SKM-1 (cell line): ENCODE results near the gene CAPRIN2.
A peak's percentile ranks its signal among the peaks of the same experiment; 100 is the strongest.

ENCODE experiments used
- DNase-seq: peaks from one replicate; lab custom pipeline; 2025; ENCODE audit not compliant: unreplicated experiment; lab: John Stamatoyannopoulos, UW

The CAPRIN2 gene, protein sequence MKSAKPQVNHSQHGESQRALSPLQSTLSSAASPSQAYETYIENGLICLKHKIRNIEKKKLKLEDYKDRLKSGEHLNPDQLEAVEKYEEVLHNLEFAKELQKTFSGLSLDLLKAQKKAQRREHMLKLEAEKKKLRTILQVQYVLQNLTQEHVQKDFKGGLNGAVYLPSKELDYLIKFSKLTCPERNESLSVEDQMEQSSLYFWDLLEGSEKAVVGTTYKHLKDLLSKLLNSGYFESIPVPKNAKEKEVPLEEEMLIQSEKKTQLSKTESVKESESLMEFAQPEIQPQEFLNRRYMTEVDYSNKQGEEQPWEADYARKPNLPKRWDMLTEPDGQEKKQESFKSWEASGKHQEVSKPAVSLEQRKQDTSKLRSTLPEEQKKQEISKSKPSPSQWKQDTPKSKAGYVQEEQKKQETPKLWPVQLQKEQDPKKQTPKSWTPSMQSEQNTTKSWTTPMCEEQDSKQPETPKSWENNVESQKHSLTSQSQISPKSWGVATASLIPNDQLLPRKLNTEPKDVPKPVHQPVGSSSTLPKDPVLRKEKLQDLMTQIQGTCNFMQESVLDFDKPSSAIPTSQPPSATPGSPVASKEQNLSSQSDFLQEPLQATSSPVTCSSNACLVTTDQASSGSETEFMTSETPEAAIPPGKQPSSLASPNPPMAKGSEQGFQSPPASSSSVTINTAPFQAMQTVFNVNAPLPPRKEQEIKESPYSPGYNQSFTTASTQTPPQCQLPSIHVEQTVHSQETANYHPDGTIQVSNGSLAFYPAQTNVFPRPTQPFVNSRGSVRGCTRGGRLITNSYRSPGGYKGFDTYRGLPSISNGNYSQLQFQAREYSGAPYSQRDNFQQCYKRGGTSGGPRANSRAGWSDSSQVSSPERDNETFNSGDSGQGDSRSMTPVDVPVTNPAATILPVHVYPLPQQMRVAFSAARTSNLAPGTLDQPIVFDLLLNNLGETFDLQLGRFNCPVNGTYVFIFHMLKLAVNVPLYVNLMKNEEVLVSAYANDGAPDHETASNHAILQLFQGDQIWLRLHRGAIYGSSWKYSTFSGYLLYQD

DNA sequence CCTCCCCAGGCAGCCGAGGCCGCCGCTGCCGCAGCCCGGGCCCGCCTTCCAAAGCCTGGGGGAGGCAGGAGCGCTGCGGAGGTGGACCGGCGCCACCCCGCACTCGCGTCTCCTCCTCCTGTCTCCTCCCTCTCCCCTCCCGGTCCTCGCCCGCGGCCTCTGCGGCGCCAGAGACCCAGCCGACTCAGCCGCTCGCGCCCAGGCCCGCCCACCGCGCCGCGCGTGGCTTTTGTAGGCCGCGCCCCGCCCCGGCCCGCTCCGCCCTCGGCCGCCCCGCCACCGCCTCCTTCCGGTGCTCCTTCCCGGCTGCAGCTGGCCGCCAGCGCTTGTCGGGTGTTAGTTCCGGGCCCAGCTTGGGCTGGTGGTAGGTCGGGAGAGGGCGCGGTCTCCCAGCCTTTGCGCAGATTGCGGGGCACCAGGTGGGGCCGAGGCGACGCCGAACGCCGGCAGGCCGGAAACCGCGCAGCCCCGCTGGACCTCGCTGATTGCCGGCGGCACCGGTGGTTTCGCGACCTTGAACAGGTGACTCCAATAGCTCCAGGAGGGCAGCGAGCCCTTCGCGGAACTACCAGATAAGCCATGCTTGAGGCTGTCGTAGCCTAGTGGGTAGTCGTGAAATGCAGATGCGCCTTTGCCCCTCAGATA, at the start of gene CAPRIN2:
TSS of gene CAPRIN2 (minus strand) at position 202 of the 645 bp plus-strand sequence. CDS start 1,431 bp downstream, outside the sequence.
- peak; percentile 42 for DNase-seq

DNA sequence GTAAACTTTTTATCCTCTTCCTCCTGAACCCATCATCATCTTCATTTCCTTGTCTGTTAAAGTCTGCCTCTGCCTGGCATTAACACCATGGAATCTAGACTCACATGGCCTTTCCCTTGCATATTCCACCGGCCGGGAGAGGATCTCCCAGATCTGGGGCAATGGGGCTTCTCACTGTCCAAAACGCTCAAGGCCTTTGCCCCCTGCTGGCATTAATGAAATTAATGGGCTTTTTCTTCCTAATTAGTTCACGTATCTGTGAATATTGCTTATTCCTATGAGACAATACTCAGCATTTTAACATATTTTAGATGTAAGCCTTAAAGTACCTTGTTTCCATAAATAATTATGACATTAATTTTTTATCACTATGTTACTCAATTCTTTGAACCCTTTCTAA, 42.9 kb upstream of the CAPRIN2 start:
- no peak for DNase-seq

- no peak for DNase-seq
Observed at GRCh38 chr12:30796891-30797371, 42.2 kb upstream of the CAPRIN2 start.

DNA sequence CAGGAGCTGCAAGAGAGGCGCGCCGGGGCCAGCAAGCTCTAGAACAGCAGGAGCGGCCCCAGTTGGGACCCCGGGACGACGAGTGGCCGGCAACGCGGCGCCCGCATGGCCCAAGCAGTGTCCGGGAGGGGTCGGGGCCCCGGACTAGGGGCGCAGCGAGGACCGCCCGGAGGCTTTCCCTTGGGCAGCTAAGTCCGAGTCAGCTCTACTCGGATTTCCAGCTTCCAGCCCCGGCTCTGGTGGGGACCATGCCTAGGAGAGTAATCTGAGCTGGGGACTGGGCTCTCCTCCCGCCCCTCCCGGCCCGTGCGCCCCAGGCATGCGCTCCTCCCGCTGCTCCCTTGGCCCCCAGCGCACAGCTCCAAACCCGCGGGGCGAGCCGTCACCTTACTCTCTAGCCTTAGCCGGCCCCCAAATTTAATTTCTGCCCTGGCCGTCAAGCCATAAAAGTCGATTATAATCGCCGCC, 41.6 kb upstream of the CAPRIN2 start:
- no peak for DNase-seq

GRCh38 chr12:30795410-30796312, 40.9 kb upstream of the CAPRIN2 start:
- DNase-seq = no peak

GRCh38 chr12:30794591-30795409, 40.0 kb upstream of the CAPRIN2 start:
- DNase-seq = no peak

DNA sequence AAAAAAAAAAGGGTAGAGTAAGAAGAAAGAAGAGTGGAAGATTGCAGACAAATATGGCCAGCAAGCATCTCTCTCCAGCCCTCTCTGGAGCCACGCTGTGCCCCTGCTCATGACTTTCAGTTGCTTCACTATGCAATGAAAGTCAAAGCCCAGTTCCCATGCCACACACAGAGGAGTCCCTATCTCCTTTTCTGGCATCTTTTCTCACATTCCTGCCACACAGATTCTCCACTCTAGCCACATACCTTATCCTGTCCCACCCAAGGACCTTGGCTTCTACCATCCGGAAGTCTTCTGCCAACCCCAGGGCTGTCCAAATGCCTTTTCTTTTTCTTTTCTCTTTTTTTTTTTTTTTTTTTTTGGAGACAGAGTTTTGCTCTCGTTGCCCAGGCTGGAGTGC, 39.3 kb upstream of the CAPRIN2 start:
- no peak for DNase-seq

DNA sequence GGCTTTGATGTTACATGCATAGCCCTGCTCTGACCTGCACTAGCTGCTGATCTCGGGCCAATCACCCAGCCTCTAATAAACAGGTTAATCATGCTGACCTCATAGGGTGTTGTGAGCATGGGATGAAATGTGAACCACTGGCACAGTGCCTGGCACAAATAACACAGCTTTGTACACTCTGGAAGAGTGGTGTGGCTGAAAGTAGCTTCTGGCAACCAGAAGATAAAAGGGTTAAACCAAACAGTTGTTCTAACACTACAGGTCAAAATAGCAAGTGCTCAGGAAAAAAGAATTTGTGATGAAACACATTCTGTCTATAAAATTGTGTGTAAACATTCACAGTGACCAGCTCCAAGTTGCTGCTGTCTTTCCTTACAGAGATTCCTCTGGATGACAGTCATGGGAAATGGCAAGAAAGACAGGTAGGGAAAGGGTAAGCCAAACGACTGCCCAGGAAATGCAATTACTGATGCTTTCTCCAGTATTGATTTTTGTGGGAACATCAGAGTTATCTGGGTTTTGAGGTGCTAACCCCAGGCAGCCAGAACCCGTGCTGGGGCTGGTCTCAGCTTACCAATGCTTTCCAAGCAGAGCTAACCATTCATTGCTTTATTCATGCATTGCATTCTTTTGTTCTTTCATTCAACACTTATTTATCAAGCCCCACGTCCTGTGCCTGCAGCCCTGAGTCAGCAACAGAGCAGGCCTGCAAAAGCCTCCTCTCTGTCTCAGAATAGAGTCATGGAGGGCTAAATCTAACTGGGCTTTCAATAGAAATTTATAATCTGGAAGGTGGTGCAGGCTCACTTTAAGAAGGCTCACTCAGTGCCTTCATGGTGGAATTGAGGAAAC, 38.1 kb upstream of the CAPRIN2 start:
- DNase-seq = no peak

GRCh38 chr12:30792085-30792484, 37.3 kb upstream of the CAPRIN2 start:
- DNase-seq = no peak

DNA sequence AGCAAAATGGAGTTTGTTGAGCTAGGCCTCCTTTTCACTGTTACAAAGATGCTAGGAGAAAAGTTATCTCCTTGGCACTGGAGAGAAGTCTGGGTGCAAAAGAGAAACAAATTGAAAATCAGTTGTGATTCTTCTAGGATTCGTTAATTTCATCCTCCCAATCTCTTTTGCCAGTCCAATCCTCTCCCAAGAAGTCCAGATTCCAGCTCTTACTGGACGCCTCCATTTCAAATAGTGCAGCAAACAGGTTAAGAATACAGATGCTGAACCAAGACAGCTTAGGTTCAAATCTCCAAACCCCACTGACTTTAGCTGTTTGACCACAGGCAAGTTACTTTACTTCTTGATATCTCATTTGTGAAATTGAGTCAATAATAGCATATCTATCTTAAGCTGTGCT, 34.0 kb upstream of the CAPRIN2 start:
- no peak for DNase-seq

- DNase-seq = no peak
Observed at GRCh38 chr12:30785630-30786029, 30.9 kb upstream of the CAPRIN2 start.

DNA sequence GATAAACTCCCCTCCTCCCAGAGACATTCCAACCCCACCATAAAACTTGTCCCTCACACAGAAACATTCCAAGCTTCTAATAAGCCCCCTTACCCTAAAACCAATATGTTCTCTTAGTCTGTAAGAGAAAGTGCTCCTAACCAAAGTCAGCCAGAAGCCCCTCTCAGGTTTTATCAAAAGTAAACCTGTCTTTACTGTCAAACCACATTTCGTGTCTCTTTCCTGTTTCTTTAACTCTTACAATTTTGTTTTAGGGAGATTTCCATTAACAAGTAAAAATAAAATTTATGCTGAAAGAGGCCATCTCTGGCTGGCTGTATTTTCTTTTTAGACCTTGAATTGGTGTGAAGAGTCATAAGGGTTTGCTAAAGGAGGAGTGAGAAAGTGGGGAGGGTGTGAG, 29.8 kb upstream of the CAPRIN2 start:
- DNase-seq = no peak

DNA sequence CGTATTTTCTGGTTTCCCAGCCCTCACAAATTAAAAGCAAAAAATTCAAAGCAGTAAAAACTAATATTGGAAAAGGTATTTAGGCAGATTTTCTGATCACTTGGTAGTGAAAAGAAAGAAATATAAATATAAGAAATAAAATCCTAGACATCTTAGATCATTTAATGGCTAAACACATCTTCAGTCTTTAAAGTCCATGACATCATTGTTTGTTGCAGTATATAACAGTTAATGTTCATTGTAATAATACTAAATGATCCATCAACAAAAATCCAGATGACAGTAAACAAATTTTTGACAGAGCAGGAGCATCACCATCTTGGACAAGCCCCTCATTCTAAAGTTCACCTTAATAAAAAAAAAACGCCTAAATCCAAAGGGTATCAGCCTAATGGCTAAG, 29.2 kb upstream of the CAPRIN2 start:
- no peak for DNase-seq

DNA sequence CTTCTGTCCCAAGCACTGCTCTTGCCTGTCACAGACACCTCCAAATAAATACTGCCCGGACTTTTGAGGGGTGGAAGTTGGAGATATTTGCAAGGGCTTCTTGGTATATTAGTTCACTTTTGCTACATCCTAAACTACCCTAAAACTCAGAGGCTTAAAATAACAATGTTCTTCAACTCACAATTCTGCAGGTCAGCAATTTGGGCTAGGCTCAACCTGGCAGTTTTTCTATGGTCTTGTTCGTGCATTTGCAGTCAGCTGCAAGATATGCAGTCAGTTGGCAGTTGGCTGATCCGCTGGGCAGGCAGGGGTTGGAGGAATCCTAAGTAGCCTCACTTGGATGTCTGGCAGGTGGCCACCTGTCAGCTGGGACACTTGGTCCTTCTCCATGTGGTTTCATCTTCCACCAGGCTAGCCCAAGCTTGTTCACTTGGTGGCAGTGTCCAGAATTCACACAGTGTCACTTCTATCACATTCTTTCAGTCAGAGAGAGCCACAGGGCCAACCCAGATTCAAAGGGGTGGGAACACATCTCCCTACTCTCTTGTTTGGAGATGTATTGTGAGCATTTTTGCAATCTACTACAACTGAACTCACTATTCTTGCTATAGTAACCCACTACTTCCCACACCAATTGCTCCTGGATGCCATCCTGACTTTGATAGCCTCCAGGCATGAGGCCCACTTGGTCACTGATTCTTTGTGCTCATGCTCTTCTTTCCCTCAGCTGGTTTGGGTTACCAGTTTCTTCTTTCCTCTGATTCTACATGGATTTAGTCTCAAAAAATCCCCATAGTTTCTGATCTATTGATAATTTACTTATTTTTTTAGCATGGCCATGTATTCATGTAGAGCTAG, 27.8 kb upstream of the CAPRIN2 start:
- no peak for DNase-seq

DNA sequence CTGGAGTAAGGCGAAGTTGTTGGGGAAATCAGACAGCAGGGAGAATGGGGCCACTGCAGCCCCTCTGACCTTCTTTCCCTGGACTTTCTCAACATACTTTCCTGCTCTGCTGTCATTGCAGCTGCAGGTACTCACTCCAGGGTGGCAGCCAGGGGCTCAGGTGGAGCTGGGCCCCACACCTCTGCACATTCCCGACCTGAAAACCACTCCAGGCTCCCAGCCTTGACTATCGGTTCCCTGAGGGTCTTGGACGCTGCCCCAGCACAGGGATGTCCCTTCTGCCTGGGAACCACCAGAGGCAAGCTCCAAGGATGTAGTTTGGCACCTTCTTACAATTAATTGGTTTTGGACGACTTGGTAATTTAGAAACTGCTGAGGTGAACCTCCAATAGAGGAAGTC, 24.8 kb upstream of the CAPRIN2 start:
- no peak for DNase-seq

DNA sequence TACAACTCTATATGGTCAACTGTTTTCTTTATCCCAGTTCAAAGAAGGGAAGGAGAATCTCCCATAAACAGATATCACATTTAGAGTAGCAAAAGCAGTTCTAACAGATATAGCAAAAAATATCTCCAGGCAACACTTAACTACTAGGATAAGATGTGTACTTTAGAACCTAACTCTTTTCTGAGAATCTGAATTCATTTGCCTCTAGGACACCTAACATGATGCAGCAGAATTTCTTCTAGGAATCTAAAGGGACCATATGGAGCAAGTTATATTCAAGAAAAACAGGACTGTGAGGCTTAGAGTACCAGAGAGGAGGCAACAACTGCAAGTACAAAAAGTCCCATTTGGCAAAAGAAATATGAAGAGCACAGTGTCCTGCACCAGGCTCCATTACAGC, 24.4 kb upstream of the CAPRIN2 start:
- DNase-seq = no peak

DNA sequence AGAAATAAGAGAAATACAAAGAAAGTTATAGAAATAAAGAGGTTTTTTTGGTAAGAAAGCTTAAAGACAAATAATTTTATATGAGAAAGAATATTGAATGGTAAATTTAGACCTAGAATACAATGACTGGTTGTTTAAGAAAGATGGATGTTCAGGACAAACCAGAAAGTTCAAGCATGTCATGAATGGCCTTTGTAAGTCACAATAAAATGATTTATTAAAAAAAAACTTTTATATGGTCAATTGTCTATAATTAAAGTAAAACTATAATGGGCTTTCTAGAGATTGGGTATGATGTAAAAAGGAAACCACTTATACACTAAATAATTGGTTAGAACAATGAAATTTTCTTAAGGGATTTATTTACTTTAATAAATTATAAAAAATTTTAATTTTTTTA, 19.8 kb upstream of the CAPRIN2 start:
- no peak for DNase-seq
